ENCODE data around the gene PTP4A1.
A peak's percentile ranks its signal among the peaks of the same experiment; 100 is the strongest.
"Not testable (repeated sequence)": the region's sequence is repeated elsewhere in the genome, so short reads cannot be mapped to it uniquely, and the experiment has no call there.

The PTP4A1 gene

GRCh38 chr6:63584566-63584965 lies 12.3 kb downstream of the PTP4A1 start:
- Histone ChIP-seq H3K9ac (no peak overlapping the region), H3K4me3 (no peak overlapping the region), H4K20me1 (peaks cover 0 to 39% (median 19%) of the 10 kb centered on the region in 11 experiments; a peak in 14 of 22 replicates), H3K27ac (no peak overlapping the region), H3K9me3 (replicated peaks in 1 of 11) (no peaks in the 10 kb centered on the region), H3K27me3 (no peaks in the 10 kb centered on the region), H3K4me1 (no peaks in the 10 kb centered on the region), H3K4me2 (no peak overlapping the region), H3K36me3 (peaks cover 34 to 45% (median 43%) of the 10 kb centered on the region in 11 experiments)
- TF ChIP-seq Cebpa-rat (IDR thresholded peaks at IDR 0.05), result no peak

- not testable (repeated sequence) for H3K9ac ChIP-seq, H3K27ac ChIP-seq
Observed at GRCh38 chr6:63585652-63586051, 13.4 kb downstream of the PTP4A1 start.

GRCh38 chr6:63589952-63590411 lies 17.7 kb downstream of the PTP4A1 start:
- no peak overlapping the region for H3K27ac ChIP-seq
- no peaks in the 10 kb centered on the region for H3K4me1 ChIP-seq
- no peaks in the 10 kb centered on the region for H3K27me3 ChIP-seq
- no peaks in the 10 kb centered on the region for H4K20me1 ChIP-seq
- no peak overlapping the region for H3K4me2 ChIP-seq
- no peak for TF ChIP-seq Cebpa-rat (IDR thresholded peaks at IDR 0.05)
- H3K4me3 ChIP-seq, result no peak overlapping the region
- H3K9me3 ChIP-seq (replicated peaks in 1 of 11), result no peaks in the 10 kb centered on the region
- H3K36me3 ChIP-seq, result no peaks in the 10 kb centered on the region
- no peak overlapping the region for H3K9ac ChIP-seq

More at GRCh38 chr6:63585652-63586051, 13.4 kb downstream of the PTP4A1 start:
- H3K4me1 ChIP-seq; H3K4me3 ChIP-seq; H3K9me3 ChIP-seq (replicated peaks in 1 of 11); H3K27me3 ChIP-seq; H3K4me2 ChIP-seq: not testable (repeated sequence)
- Histone ChIP-seq H4K20me1 (peaks cover 0 to 28% (median 12%) of the 10 kb centered on the region in 11 experiments; a peak in 13 of 22 replicates), H3K36me3 (peaks cover 24 to 34% (median 32%) of the 10 kb centered on the region in 11 experiments)

- Histone ChIP-seq H3K36me3 (no peaks in the 10 kb centered on the region), H3K9me3 (replicated peaks in 1 of 11) (no peaks in the 10 kb centered on the region), H3K4me3 (no peak overlapping the region), H3K4me1 (peaks cover under 1 to 3% (median 2%) of the 10 kb centered on the region in 10 experiments; a peak in 11 of 20 replicates), H3K4me2 (no peak overlapping the region), H3K27me3 (no peaks in the 10 kb centered on the region), H3K9ac (no peak overlapping the region), H3K27ac (no peak overlapping the region), H4K20me1 (no peaks in the 10 kb centered on the region)
- no peak for TF ChIP-seq Cebpa-rat (IDR thresholded peaks at IDR 0.05)
Observed at GRCh38 chr6:63592886-63593285, 20.6 kb downstream of the PTP4A1 start.

GRCh38 chr6:63597141-63598048 lies 25.1 kb downstream of the PTP4A1 start:
- Histone ChIP-seq H3K36me3 (no peaks in the 10 kb centered on the region), H3K4me1 (peaks cover 6 to 20% (median 8%) of the 10 kb centered on the region in 10 experiments; a peak in 14 of 20 replicates), H3K4me3 (peak overlapping the region in 4 of 10 experiments; percentile 42 to 55 (median 50); a peak in 4 of 20 replicates), H3K27me3 (no peaks in the 10 kb centered on the region), H3K27ac (no peak overlapping the region), H3K4me2 (peak overlapping the region; percentile 63 to 88 (median 76)), H4K20me1 (no peaks in the 10 kb centered on the region), H3K9me3 (replicated peaks in 1 of 11) (no peaks in the 10 kb centered on the region), H3K9ac (no peak overlapping the region; a peak in 1 of 22 replicates)
- no peak for TF ChIP-seq Cebpa-rat (IDR thresholded peaks at IDR 0.05)

GRCh38 chr6:63598049-63599036 lies 26.1 kb downstream of the PTP4A1 start:
- TF ChIP-seq Cebpa-rat (IDR thresholded peaks at IDR 0.05), result peak in 1 of 11 experiments; percentile 23; a peak in 1 of 22 replicates
- no peaks in the 10 kb centered on the region for H3K9me3 ChIP-seq (replicated peaks in 1 of 11)
- no peaks in the 10 kb centered on the region for H4K20me1 ChIP-seq
- peak overlapping the region; percentile 63 to 88 (median 76) for H3K4me2 ChIP-seq
- H3K27ac ChIP-seq, result peak overlapping the region in 6 of 11 experiments; percentile 21 to 54 (median 36); a peak in 8 of 22 replicates
- H3K4me3 ChIP-seq, result peak overlapping the region; percentile 42 to 60 (median 54)
- peaks cover 6 to 20% (median 8%) of the 10 kb centered on the region in 10 experiments; a peak in 14 of 20 replicates for H3K4me1 ChIP-seq
- no peaks in the 10 kb centered on the region for H3K36me3 ChIP-seq
- no peaks in the 10 kb centered on the region for H3K27me3 ChIP-seq
- peak overlapping the region in 10 of 11 experiments; percentile 19 to 69 (median 53); a peak in 19 of 22 replicates for H3K9ac ChIP-seq

- no peak overlapping the region for H3K27ac ChIP-seq
- peaks cover 6 to 20% (median 8%) of the 10 kb centered on the region in 10 experiments; a peak in 14 of 20 replicates for H3K4me1 ChIP-seq
- H3K36me3 ChIP-seq, result no peaks in the 10 kb centered on the region
- no peak overlapping the region for H3K4me3 ChIP-seq
- no peaks in the 10 kb centered on the region for H4K20me1 ChIP-seq
- no peak for TF ChIP-seq Cebpa-rat (IDR thresholded peaks at IDR 0.05)
- peak overlapping the region in 1 of 11 experiments; percentile 44; a peak in 1 of 22 replicates for H3K4me2 ChIP-seq
- no peak overlapping the region for H3K9ac ChIP-seq
- no peaks in the 10 kb centered on the region for H3K27me3 ChIP-seq
- H3K9me3 ChIP-seq (replicated peaks in 1 of 11), result no peaks in the 10 kb centered on the region
Observed at GRCh38 chr6:63599243-63599642, 27.0 kb downstream of the PTP4A1 start.

GRCh38 chr6:63600136-63600535 lies 27.9 kb downstream of the PTP4A1 start:
- Histone ChIP-seq H3K4me2 (peak overlapping the region in 3 of 11 experiments; percentile 16 to 44 (median 31); a peak in 1 of 22 replicates), H3K27ac (no peak overlapping the region), H3K4me3 (no peak overlapping the region), H3K9ac (no peak overlapping the region), H3K9me3 (replicated peaks in 1 of 11) (no peaks in the 10 kb centered on the region), H3K36me3 (no peaks in the 10 kb centered on the region), H3K27me3 (no peaks in the 10 kb centered on the region), H4K20me1 (no peaks in the 10 kb centered on the region), H3K4me1 (peaks cover 6 to 20% (median 8%) of the 10 kb centered on the region in 10 experiments; a peak in 14 of 20 replicates)
- no peak for TF ChIP-seq Cebpa-rat (IDR thresholded peaks at IDR 0.05)

Measured in BLaER1 treated with 17β-estradiol and CSF1 and Interleukin-3, amounts not matched to agents 10 nM and 100 nM (cell line).